GM19395 (cell line): ENCODE data around the gene PGA5.

Source experiments
- ATAC-seq: cut with Tn5 transposase; IDR thresholded peaks from one replicate; pipeline ENCODE4 v1.9.1; 2021; ENCODE audit warnings: mild to moderate bottlenecking, moderate library complexity; ENCODE audit not compliant: unreplicated experiment

Gene PGA5

DNA sequence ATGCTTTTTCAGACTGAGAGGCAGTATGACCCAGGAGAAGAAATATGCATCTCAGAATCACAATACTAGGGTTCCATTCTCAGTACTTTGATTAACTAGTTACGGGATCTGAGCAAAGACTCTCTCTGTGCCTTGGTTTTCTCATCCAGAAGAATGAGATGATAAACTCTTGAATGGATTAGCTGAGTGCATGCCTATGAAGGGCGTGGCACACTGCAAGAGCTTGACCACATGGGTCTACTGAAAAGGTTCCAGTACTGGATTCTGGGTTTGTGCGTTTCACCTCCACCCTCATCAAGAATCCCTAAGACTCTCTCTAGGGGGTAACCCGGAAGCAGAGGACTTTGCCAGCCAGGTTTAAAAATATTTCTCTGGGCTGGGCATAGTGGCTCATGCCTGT lies 25.6 kb downstream of the PGA5 start:
- ATAC-seq, result no peak

DNA sequence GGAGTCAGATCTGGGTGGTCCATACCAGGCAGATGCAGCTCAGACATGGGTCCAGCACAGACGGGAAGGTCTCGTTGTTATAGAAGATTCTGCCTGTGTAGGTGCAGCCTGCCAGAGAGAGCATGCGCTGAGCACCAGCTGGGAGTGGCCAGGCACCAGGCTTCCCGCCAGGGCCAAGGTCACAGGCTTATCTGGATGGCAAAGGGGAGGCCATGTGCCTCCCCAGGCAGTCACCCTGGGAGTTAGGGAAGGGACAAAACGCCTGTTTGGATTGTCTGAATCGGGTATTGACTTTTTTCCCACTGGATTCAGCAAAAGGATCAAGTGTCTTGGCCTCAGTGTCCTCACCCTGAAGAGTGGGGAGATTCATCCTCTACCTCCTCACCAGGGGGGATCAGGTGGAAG lies 26.5 kb downstream of the PGA5 start:
- ATAC-seq, result no peak

DNA sequence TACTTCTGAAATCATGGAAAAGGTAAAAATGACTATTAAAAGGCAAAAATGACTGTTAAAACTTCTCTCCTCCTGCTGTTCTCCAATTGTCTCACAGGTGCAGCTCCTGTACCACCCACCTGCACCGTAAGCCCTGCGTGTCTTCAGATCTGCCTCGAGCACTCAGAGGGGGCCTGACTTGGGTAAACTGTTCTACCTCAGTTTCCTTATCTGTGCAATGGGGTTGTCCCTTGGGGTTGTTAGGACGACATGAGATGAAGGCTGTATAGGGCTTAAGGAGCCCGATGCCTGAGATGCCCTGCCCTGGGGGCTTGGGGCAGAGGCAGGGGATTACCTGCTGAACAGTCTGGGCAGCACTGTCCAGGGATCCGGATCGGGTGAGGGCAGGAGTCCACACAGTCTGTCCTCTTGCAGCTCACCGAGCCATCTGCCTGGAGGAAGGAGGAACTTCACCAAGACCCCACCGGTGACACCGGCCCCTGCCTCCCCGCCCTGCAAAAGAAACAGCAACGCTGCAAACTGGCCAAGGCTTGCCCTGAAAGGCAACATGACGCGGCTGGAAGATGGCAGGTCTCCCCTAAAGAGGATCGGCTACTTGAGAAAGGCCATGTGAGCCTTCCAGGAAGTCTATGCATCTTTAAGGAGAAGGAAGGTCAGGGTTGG lies 27.7 kb downstream of the PGA5 start:
- ATAC-seq, result no peak

DNA sequence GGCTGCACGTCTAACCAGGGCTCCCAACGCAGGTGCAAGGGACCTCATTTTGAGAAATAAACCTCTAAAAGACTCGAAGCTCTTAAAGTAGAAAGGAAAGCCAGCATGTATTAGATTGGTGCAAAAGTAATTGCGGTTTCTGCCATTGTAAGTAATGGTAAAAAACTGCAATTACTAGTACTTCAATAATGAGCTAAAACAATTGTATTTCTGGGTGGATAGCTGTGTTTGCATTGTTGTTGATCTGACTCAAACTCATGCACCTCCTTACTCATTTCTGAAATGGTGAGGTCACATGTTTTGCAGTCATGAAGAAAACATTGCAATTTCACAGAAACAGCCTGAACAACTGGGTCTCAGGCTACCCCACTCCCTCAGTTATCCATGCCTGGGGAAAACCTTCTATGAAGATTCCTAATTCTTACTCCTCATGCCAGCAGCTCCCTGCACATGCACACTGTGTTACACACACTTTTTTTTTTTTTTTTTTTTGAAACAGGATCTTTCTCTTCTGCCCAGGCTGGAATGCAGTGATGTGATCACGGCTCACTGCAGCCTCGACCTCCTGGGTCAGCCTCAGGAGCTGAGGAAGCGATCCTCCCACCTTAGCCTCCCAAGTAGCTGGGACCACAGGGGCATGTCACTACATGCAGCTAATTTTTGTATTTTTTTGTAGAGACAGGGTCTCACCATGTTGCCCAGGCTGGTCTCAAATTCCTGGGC lies 29.5 kb downstream of the PGA5 start:
- no peak for ATAC-seq

DNA sequence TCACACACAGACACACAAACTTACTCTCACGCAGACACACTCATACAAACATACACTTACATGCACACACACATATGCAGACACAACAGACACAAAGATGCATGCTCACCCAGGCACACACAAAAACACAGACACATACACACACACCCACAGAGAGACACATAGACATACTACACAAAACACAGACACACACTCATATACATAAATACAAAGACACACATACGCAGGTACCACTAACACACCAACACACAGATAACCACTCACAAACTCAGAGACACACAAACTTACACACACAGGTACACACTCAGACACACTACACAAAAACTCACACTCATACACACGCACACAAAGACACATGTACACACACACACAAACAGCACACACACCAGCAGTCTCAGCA lies 31.8 kb downstream of the PGA5 start:
- ATAC-seq, result no peak

DNA sequence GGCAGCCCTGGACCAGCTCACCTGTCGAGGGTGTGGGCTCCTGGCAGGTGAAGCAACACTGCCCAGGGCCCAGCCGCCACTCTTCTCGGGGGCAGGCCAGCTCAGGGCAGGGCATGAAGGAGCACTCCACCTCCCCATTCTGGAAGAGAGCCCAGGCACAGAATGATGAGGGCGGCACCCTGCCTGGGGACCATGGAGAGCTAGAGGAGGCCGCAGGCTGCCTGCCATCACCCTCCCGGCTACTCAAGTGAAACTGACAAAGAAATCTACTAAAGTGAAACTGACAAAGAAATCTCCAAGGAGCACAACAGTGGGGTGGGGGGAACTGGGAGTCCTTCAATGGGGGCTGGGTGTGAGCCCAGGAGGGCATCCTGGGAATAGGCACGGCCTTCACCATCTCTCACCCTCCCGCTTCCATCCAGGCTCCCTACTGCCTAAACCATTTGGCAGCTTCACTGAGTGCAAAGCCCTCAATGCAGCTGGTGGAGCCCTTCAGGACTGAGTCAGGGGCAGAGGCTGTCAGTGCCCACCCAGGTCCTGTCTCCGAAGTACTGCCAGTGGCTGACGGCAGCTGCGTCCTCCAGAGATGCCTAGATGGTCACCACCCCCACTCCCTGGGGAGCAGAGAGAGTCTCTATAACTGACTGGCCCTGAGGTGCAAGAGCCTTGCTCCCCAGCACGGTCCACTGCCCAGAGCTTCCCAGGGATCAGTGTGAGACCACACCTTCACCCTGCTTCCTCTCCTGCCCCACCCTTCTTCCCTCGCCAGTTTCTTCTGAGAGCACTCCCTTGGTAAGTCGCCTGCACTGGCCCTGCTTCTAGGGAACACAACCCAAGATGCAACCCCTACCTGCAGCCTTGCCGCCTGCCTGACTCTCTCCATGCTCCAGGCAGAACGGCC lies 32.5 kb downstream of the PGA5 start:
- no peak for ATAC-seq

DNA sequence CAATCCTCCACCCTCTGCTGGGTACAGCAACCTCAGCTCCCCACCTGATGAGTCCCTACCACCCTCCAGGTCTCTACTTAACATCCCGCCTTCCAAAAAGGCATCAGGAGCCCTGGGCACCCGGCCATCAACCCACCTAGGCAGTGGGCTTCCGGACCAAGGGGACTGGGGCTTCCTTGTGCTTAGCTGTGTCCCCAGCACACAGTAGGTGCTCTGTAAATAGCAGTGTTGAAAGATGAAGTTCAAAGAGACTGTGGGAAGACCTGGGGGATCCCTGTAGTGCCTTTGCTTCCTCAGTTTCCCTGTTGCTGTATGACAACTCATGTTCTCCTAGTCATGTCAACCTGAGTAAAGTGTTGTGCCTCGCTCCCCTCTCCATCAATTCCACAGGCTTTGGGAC lies 33.1 kb downstream of the PGA5 start:
- ATAC-seq, result no peak

DNA sequence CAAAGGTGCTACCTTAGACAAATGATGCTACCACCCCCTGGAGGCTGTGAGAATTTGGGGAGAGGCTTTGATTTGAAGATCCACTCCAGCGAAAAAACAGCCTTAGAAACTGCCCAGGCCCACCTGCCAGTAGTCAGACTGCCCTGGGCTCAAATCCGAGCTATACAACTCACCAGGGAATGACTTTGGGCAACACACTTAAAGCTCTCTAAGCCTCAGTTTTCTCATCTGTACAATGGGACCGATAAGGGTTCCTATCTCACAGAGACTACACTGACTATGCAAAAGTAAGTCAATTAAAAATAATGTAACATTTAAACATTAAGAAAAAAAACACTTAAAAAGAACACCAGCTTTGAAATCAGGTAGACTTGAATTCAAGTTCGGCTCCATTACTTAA lies 34.2 kb downstream of the PGA5 start:
- no peak for ATAC-seq

DNA sequence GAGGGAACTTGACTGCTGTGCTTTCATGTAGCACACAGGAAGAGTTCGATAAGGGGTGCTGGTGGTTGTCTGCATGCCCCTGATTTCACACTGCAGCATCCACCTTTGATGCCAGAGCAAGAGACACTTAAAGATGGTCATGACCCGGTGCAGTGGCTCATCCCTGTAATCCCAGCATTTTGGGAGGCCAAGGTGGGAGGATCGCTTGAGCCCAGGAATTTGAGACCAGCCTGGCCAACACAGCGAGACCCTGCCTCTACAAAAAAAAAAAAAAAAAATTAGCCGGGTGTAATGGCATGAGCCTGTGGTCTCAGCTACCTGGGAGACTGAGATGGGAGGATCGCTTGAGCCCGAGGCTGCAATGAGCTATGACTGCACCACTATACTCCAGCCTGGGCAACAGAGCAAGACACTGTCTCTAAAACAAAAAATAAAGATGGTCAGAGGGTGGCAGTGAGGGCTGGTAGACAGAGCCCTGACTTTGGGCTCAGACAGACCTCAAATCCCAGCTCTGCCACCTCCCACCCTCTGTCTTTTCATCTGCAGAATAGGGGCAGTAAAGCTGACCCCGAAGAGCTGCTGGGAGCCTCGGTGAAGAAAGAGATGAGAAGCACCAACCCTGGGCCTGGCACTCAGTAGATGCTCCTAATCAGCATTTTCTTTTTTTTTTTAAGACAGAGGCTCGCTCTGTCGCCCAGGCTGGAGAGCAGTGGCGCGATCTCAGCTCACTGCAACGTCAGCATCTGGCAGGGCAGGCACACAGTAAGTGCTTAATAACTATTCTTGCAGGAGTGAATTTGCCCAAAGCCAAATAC lies 36.4 kb downstream of the PGA5 start:
- no peak for ATAC-seq

DNA sequence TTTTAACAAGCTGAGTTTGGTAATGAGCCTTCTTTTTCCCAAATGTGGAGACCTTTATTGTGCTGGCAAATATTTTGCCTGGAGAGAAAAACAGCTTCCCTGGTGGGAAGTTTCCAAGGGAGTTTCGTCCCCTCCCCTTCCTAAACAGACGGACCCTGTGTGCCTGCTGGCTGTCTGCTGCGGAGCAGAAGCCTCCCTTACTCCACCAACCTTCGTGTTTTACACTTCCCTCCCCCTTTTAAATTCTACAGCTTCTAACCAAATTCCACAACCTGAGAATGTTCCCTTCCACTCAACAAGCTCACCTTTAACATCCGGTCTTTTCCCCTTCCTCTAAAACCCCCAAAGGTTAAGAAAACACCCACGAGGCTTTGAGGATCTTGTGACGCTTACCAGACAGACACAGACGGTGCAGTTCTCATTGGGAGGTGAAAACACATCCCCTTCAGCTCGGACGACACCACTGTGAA lies 37.1 kb downstream of the PGA5 start:
- ATAC-seq, result no peak

DNA sequence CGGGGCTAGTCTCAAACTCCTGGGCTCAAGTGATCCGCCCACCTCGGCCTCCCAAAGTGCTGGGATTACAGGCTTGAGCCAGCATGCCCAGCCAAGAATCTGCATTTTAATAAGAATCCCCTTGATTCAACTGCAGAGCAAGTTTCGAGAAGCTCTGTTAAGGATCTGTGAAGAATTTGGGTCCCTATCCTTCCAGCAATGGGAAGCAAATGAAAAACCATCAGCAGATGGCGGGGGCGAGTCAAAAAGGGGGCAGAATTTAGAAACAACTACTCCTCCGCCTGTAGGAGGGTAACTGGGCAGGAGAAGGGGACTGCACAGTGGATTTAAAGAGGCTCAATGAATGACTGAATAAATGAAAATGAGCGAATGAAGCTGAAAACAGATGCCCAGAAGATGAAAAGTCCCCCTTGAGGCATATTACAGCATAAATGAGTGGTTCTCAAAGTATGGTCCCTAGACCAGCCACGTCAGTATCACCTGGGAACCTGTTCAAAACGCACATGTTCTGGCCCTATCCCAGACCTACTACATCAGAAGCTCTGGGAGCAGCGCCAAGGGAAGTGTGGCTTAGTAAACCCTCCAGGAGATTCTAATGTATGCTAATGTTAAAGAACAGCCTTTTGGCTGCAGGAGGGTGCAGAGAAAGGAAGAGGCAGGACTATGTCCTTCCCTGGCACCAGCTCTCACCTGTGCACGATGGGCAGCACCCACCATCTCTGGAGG lies 39.1 kb downstream of the PGA5 start:
- no peak for ATAC-seq

DNA sequence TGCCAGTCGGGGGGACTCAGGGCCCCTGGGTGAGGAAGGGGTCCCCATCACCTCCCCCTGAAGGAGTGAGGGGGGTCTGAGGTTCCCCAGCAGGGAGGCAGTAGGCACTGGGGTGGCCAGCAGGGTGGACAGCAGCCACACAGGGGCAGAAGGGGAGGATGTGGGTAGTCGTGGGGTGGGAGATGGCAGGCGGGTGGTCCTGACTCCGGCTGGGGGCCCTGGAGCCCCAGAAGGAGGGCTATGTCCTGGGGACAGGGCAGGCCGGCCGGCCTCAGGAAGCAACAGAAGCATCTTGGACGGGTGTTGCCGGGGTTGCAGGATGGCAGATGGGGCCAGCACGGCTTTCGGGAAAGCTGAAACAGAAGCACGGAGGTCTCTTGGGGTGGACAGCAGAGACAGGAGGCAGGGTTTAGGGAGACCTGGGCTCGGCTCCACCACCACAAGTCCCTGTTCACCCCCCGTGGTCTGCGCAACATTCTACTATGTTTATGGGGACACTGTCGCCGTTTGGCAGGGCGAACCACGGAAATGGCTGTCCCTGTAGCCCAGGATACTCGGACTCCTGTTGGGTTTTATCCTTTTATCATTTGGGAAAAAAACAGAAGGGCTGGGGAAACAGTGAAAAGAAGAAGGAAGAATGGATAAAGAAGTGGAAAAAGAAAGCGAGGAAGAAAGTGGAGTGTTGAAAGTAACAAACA lies 40.1 kb downstream of the PGA5 start:
- ATAC-seq, result no peak

DNA sequence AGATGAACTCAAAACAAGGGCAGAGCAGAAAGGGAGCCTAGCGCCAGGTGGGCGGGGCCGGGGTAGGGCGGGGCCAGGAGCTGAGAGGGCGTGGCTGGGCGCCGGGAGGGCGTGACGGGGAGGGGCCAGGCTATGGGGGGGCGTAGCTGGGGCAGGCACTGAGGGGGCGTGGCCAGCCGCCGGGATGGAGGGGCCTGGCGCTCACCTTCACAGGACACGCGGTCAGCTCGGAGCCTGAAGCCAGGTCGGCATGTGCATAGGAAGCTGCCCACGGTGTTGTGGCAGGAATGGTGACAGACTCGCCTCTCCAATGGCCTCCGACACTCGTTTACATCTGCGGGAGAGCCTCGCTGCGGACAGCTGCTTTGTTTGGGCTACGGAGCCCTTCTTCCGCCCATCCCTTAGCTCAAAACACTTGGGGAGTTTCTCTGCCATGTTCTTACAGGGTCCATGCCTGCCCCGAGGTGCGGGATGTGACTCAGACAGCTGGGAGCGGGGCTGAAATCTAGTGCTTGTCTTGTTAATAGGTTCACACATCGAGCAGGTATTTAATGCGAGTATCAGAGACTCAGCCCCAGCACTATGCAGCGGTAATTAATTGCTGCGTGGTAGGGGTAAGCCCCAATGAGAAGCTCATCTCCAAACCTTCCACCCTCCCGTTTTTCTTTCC lies 40.7 kb downstream of the PGA5 start:
- no peak for ATAC-seq

DNA sequence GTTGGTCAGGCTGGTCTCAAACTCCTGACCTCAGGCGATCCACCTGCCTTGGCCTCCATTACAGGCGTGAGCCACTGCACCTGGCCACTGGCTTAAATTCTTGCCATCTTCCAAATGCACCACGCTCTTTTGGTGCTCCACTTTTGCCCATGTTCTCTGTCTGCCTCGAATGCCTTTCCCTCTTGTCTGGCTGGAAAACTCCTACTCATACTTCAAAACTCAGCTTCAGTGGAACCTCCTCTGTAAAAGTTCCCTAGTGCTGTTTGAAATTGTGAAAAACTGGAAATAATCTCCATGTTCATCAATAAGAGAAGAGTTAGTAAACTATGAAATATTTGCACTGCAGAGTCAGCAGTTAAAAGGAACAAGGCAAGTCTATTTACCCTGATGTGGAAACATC lies 42.6 kb downstream of the PGA5 start:
- no peak for ATAC-seq

DNA sequence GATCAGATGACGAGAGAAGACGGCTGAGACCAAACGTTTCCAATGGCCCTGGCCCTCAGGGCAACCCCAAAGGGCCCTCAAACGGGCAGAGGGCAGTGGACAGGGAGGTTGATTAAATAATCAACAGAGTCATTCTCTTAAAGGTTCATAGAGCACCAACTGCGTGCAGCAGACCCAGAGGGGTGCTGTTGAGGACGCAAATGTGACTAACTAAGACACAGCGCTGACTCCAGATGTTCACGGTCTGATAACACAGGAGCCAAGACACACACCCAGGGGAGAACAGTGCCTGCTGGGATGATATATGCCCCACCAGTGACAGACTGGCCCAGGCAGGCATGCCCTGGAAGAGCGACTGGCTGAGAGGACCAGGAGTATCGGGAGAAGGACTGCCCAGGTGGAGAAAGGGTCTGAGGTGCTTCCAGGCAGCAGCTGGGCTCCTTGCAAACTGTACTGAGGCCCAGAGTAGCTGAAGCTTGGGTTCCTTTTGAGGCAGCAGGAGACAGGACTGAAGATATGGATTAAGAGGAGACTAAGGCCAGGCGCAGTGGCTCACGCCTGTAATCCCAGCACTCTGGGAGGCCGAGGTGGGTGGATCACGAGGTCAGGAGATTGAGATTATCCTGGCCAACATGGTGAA lies 46.5 kb downstream of the PGA5 start:
- no peak for ATAC-seq

DNA sequence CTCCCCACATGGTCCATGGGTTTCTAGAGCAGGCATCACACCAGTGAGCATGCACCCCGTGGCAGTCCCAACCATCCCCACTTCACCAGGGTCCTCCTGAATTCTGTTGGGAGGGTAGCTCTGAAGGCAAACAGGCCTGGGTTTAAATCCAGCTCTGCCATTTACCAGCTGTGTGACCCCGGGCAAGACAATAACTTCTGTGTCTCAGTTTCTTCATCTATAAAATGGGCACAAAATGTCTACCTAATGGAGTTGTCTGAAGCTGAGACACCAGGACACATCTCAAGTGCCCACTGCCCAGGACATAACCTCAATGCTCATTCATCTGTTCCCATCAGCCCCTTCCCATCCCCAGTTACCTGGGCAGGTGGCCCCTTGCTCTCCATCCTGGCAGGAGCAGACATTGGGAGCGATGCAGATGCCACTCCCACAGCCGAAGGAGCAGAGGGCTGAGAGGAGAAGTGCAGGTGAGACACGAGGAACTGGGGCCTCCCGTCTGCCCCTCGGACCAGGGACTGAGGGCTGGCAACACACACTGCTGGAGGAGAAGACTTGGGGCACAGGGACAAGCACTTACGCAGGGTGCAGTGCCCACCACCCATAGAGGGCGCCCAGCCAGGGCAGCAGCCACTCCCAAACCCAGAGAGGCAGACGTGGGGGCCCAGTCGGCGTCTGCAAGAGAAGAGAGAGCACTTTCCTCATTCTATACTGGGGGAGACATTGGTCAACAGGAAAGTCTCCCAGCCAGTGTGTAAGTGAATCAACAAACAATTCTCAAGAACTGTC lies 50.1 kb downstream of the PGA5 start:
- ATAC-seq, result no peak

DNA sequence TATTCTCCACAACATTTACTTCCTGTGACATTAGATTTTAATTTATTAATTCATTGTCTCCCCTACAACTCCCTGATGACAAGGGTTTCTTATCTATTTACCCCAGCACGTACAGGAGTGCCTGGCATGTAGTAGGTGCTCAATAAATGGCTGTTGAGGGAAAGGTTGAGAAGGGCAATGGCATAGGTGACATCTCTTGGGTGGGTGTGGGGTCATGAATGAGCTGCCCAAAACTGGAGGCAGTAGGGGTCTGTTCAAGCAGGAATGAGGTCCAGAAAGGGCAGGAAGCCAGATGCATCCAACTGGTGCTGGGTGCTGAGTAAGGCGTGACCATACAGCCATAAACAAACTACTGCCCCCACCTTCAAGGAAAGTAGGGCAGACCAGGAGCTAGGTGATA lies 51.4 kb downstream of the PGA5 start:
- ATAC-seq, result no peak
